UCSD-AML1 (cell line): ENCODE data around the gene N4BP3.
A peak's percentile ranks its signal among the peaks of the same experiment; 100 is the strongest.
"Not testable (repeated sequence)": the region's sequence is repeated elsewhere in the genome, so short reads cannot be mapped to it uniquely, and the experiment has no call there.

Experiments used
- DNase-seq: peaks from one replicate; lab custom pipeline; 2025; ENCODE audit not compliant: unreplicated experiment; lab: John Stamatoyannopoulos, UW

N4BP3 gene

GRCh38 chr5:178121391-178122276 lies 8.3 kb downstream of the N4BP3 start:
- no peak for DNase-seq

- DNase-seq, result no peak
These were observed 9.0 kb downstream of the N4BP3 start for GRCh38 chr5:178122346-178122745.

- no peak for DNase-seq
These were observed 10.0 kb downstream of the N4BP3 start for GRCh38 chr5:178123094-178123965.

- DNase-seq, result no peak
These were observed 10.9 kb downstream of the N4BP3 start for GRCh38 chr5:178123966-178124925.

GRCh38 chr5:178125253-178125906 lies 12.0 kb downstream of the N4BP3 start:
- DNase-seq, result no peak

GRCh38 chr5:178126556-178126955 lies 13.2 kb downstream of the N4BP3 start:
- no peak for DNase-seq

GRCh38 chr5:178127300-178128009 lies 14.1 kb downstream of the N4BP3 start:
- not testable (repeated sequence) for DNase-seq

- no peak for DNase-seq
These were observed 16.0 kb downstream of the N4BP3 start for GRCh38 chr5:178129296-178129695.

GRCh38 chr5:178130234-178130575 lies 16.9 kb downstream of the N4BP3 start:
- DNase-seq, result not testable (repeated sequence)

GRCh38 chr5:178130576-178131445 lies 17.5 kb downstream of the N4BP3 start, which contains the start of gene RMND5B:
Gene RMND5B (plus strand): TSS chr5:178131014. CDS start chr5:178138120, 7,106 bp downstream.
- peak; percentile 83 for DNase-seq

GRCh38 chr5:178131446-178131996 lies 18.2 kb downstream of the N4BP3 start:
- no peak for DNase-seq

GRCh38 chr5:178136990-178137389 lies 23.7 kb downstream of the N4BP3 start:
- no peak for DNase-seq

GRCh38 chr5:178137991-178138390 lies 24.7 kb downstream of the N4BP3 start:
- no peak for DNase-seq

GRCh38 chr5:178141550-178141949 lies 28.2 kb downstream of the N4BP3 start:
- DNase-seq, result no peak

GRCh38 chr5:178142642-178143041 lies 29.3 kb downstream of the N4BP3 start:
- no peak for DNase-seq

GRCh38 chr5:178143246-178143645 lies 29.9 kb downstream of the N4BP3 start:
- no peak for DNase-seq

GRCh38 chr5:178143901-178144300 lies 30.6 kb downstream of the N4BP3 start:
- DNase-seq, result no peak
